Mucosa of stomach (tissue), 1 donor: ENCODE data around the gene AFG3L2.

ENCODE experiments used
- H3K27me3 ChIP-seq: one replicate; pipeline ENCODE4 v1.7.0; 2013; ENCODE audit warnings: mild to moderate bottlenecking, low read length; ENCODE audit not compliant: control insufficient read depth, insufficient read depth
- H3K36me3 ChIP-seq: one replicate; pipeline ENCODE4 v1.7.0; 2013; ENCODE audit warnings: low read length; ENCODE audit not compliant: control insufficient read depth, insufficient read depth
- H3K4me1 ChIP-seq: one replicate; pipeline ENCODE4 v1.7.0; 2013; ENCODE audit warnings: mild to moderate bottlenecking, low read length; ENCODE audit not compliant: control insufficient read depth, insufficient read depth
- H3K4me3 ChIP-seq: one replicate; pipeline ENCODE4 v1.7.0; 2013; ENCODE audit warnings: low read length
- H3K9ac ChIP-seq: one replicate; pipeline ENCODE4 v1.7.0; 2013; ENCODE audit warnings: mild to moderate bottlenecking, low read length, moderate library complexity
- H3K9me3 ChIP-seq: one replicate; pipeline ENCODE4 v1.7.0; 2013; ENCODE audit warnings: mild to moderate bottlenecking, low read length, moderate library complexity; ENCODE audit not compliant: control insufficient read depth
- donor health status: Pancreatic carcinoma.

The AFG3L2 gene

GRCh38 chr18:12342661-12343060, 34.4 kb downstream of the AFG3L2 start:
- peaks cover 12% of the 10 kb centered on the region for H3K36me3 ChIP-seq
- no peaks in the 10 kb centered on the region for H3K9me3 ChIP-seq
- H3K4me1 ChIP-seq = no peaks in the 10 kb centered on the region
- no peaks in the 10 kb centered on the region for H3K27me3 ChIP-seq
- no peak overlapping the region for H3K9ac ChIP-seq
- H3K4me3 ChIP-seq = no peak overlapping the region

- no peak overlapping the region for H3K4me3 ChIP-seq
- no peaks in the 10 kb centered on the region for H3K9me3 ChIP-seq
- no peaks in the 10 kb centered on the region for H3K27me3 ChIP-seq
- H3K36me3 ChIP-seq = peaks cover 12% of the 10 kb centered on the region
- no peak overlapping the region for H3K9ac ChIP-seq
- peaks cover 12% of the 10 kb centered on the region for H3K4me1 ChIP-seq
Measured at GRCh38 chr18:12340945-12341660, 35.9 kb downstream of the AFG3L2 start.

DNA sequence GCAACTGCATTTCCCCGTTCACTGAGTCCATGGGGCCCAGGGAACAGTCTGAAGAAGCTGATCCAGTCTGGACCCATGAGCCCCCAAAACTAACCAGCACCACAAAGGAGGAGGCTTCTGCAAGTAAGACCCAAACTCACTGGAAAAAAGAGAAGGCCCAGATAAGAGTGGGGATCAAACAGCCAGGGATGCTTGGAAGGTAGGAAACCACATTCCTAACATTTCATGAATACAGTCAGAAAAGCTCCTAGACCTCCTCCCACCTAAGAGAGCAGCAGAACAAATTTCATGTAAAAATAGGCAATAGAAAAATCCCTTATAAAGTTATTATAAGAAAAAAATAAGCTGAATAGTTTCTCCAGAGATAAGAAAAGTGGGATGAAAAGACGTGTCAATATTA, 38.6 kb downstream of the AFG3L2 start:
- peaks cover 21% of the 10 kb centered on the region for H3K4me1 ChIP-seq
- H3K9ac ChIP-seq = no peak overlapping the region
- H3K9me3 ChIP-seq = no peaks in the 10 kb centered on the region
- H3K36me3 ChIP-seq = peaks cover 10% of the 10 kb centered on the region
- H3K27me3 ChIP-seq = no peaks in the 10 kb centered on the region
- no peak overlapping the region for H3K4me3 ChIP-seq

DNA sequence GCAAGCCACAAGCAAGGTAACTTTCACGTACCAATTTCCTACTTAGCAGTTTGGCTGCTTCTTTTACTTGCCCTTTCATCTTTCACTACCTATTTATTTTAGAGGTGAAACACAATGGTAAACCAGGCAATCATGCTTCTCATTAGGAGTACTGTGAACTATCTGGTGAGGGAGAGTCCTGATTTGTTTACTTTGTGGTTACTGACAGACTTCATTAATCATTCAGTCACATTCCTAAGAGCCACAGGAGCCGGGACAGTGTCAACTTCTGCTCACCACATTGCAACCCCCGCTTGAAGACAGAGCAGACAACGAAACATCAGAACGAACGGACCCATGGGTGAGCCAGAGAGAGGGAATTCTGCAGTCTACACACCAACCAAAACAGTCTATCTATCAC, 40.1 kb downstream of the AFG3L2 start:
- Histone ChIP-seq H3K9me3 (no peaks in the 10 kb centered on the region), H3K4me1 (peaks cover 21% of the 10 kb centered on the region), H3K36me3 (peaks cover 10% of the 10 kb centered on the region), H3K4me3 (no peak overlapping the region), H3K27me3 (no peaks in the 10 kb centered on the region), H3K9ac (no peak overlapping the region)

- no peaks in the 10 kb centered on the region for H3K9me3 ChIP-seq
- H3K9ac ChIP-seq = no peak overlapping the region
- no peak overlapping the region for H3K4me3 ChIP-seq
- H3K27me3 ChIP-seq = no peaks in the 10 kb centered on the region
- H3K36me3 ChIP-seq = peaks cover 10% of the 10 kb centered on the region
- peaks cover 21% of the 10 kb centered on the region for H3K4me1 ChIP-seq
Measured at GRCh38 chr18:12336171-12336613, 40.8 kb downstream of the AFG3L2 start.

DNA sequence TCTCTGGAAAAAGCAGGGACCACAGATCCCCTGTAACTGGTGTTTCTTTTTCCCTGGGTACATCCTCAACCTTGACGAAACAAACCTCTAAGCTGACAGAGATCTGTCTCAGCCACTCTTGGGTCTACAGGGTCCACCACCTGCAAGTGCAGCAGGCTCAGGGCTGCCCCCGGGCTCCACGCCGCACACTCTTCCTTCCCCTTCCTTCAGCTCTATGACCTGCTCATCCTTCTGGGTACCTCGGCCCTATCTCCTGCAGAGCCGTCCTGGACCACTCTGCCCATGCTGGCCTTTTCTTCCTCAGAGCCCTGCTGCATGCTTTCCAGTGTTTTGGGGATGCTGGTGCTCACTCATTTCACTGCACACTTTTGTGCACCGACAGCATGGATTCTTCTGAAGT, 41.5 kb downstream of the AFG3L2 start:
- no peak overlapping the region for H3K4me3 ChIP-seq
- H3K9me3 ChIP-seq = no peaks in the 10 kb centered on the region
- no peak overlapping the region for H3K9ac ChIP-seq
- no peaks in the 10 kb centered on the region for H3K27me3 ChIP-seq
- H3K36me3 ChIP-seq = peaks cover 10% of the 10 kb centered on the region
- H3K4me1 ChIP-seq = peaks cover 21% of the 10 kb centered on the region

- Histone ChIP-seq H3K27me3 (no peaks in the 10 kb centered on the region), H3K4me1 (peaks cover 21% of the 10 kb centered on the region), H3K9me3 (no peaks in the 10 kb centered on the region), H3K36me3 (peaks cover 10% of the 10 kb centered on the region), H3K4me3 (no peak overlapping the region), H3K9ac (no peak overlapping the region)
Measured at GRCh38 chr18:12334863-12335262, 42.2 kb downstream of the AFG3L2 start.

- Histone ChIP-seq H3K36me3 (peaks cover 10% of the 10 kb centered on the region), H3K4me3 (no peak overlapping the region)
Measured at GRCh38 chr18:12334366-12334808, 42.6 kb downstream of the AFG3L2 start.

DNA sequence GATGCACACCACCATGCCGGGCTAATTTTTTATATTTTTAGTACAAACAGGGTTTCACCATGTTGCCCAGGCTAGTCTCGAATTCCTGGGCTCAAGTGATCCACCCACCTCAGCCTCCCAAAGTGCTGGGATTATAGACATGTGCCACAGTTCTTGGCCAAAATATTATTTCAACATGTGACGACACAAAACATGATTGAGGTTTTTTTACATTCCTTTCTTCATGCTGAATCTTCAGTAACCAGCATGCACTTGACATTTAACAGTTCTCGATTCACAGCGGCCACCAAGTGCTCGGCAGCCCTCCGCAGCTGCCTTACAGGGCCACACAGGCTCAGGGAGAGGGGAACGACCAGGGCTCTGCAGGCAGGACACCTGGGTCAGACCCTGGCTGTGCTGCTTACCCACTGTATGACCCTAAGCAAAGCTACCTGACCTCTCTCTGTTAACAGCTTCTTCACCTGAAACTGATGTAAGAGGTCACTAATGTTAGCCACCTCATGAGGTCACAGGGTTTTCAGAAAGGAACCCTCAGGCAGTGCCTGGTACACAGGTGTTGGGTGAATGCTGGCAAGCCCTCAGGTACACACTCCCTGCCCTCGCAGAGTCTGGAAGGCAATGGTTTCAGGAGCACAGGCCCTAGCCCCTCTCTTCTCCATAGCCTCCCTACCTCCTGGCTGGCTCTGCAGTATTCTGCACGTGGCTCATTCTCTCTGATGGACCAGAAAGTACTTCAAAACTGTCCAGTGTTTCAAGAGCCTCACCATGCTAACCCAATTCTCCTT, 43.3 kb downstream of the AFG3L2 start:
- H3K9ac ChIP-seq = no peak overlapping the region
- H3K27me3 ChIP-seq = no peaks in the 10 kb centered on the region
- peaks cover 21% of the 10 kb centered on the region for H3K4me1 ChIP-seq
- H3K9me3 ChIP-seq = no peaks in the 10 kb centered on the region
- peaks cover 10% of the 10 kb centered on the region for H3K36me3 ChIP-seq
- H3K4me3 ChIP-seq = no peak overlapping the region

More at GRCh38 chr18:12334366-12334808, 42.6 kb downstream of the AFG3L2 start:
- peaks cover 21% of the 10 kb centered on the region for H3K4me1 ChIP-seq
- no peaks in the 10 kb centered on the region for H3K9me3 ChIP-seq
- no peak overlapping the region for H3K9ac ChIP-seq
- no peaks in the 10 kb centered on the region for H3K27me3 ChIP-seq

DNA sequence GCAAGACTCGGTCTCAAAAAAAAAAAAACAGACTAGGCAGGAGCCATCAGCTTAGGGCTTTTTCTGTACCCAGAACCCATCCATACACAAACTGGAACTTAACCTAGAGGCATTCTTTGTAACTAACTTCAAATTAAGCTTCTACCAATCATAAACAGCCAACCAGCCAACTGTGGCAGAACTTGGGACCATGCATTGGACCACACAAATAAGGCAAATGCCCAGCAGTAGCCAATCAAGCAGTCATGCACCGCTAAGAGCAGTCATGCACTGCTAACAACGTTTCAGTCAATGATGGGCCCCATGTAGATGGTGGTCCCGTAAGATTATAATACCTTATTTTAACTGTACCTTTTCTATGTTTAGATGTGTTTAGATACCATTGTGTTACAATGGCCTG, 46.3 kb downstream of the AFG3L2 start:
- H3K27me3 ChIP-seq = no peaks in the 10 kb centered on the region
- peaks cover 24% of the 10 kb centered on the region for H3K4me1 ChIP-seq
- H3K9me3 ChIP-seq = no peaks in the 10 kb centered on the region
- H3K36me3 ChIP-seq = peaks cover 8% of the 10 kb centered on the region
- H3K4me3 ChIP-seq = no peak overlapping the region
- H3K9ac ChIP-seq = no peak overlapping the region

DNA sequence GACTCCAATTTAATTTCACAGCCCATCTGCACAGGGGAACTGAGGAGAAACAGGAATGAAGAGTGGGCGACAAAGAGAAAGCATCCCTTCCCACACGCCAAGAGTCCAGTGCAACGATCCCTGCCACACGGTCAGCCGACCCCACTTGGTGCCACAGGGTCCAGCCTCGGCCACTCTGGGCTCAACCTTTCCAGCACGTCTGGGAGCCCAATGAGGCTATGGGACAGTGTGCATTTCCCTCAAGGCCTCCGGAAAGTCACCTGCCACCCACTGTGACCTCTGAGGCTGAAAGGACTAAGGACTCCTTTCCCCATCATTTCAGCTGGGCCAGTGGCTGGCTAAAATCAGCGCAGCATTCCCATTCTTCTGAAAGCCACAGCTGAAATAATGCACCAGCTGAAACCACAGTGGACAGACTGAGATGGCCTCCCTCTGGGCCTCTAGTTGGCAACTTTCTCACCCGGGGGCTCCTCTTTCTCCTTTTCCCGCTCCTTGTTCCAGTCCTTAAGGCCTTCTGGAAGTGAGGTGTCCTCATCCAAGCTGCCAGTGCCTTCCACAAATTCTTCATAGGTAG, 47.8 kb downstream of the AFG3L2 start:
- Histone ChIP-seq H3K36me3 (peaks cover 4% of the 10 kb centered on the region), H3K4me1 (peaks cover 19% of the 10 kb centered on the region), H3K9me3 (no peaks in the 10 kb centered on the region), H3K4me3 (no peak overlapping the region), H3K27me3 (no peaks in the 10 kb centered on the region), H3K9ac (no peak overlapping the region)

- H3K9ac ChIP-seq = no peak overlapping the region
- H3K9me3 ChIP-seq = no peaks in the 10 kb centered on the region
- peaks cover 19% of the 10 kb centered on the region for H3K4me1 ChIP-seq
- peaks cover 4% of the 10 kb centered on the region for H3K36me3 ChIP-seq
- no peaks in the 10 kb centered on the region for H3K27me3 ChIP-seq
- no peak overlapping the region for H3K4me3 ChIP-seq
Measured at GRCh38 chr18:12328179-12328823, 48.7 kb downstream of the AFG3L2 start.
